Smooth muscle cell of trachea (primary cell): Measurements from ENCODE around the gene CCDC73. TPM values are rescaled to one million over a fixed set of nuclear protein-coding genes. Genes with fewer than 3 reads are reported as not detected.

Source experiments
- total RNA-seq: library from RNA; depleted of rRNA; stranded (reverse); fragments of >200 nt; gene quantifications from 2 replicates; pipeline ENCODE4 v1.2.1, GENCODE V29; 2014

Gene CCDC73
- not detected in 2 replicates for total RNA-seq

DNA sequence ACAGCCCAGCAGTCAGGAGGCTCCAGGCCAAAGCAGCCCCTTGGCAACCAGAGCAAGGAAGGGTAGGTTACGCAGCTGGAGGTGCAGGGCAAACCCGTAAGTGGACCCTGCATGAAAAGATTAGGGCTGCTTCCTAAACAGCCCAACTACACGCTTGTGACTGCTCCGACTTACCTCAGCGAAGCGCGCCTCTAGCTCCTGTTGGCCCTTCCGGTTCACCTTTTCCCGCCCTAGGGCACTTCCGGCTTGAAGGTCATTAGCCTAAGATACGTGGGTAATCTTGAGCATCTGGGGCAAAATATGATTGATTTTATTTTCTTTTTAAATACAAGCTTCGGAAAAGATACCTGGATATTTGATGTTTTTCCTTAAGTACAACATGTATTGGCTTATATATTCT, at the start of gene CCDC73:
CCDC73 (minus strand) TSS at position 224 of the 400 bp plus-strand sequence. CDS start 34,419 bp downstream, outside the sequence.

DNA sequence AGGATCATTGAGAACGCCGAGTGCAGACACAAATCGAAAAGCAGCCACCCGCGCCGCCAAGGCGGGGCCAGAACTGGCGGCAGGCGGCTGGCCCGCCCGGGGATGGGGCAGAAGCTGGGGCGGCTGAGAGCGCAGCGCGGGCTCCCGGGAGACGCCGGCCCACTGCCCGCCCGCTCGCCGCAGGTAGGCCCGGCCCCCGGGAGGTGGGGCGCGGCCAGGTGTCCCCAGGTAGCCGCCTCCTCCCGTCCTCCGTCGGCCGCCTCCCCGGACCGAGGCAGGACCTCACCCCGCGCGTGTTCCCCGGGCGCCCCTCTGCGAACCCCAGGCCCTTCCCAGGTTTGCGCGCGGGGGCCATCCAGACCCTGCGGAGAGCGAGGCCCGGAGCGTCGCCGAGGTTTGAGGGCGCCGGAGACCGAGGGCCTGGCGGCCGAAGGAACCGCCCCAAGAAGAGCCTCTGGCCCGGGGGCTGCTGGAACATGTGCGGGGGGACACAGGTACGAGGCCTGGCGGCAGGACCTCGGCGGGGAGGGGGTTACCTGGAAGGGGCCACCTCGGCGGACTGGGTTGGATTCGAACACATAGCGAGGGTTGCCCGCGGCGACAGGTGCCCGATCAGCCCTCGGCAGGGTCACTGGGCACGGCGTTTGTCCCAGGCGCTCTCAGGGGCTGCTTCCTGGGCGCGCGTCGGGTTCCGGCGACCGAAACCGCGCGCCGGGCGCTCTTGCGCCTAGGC, 35.4 kb upstream of the CCDC73 start, which contains the start of gene PRRG4:
PRRG4 (plus strand) TSS at position 248 of the 733 bp plus-strand sequence. CDS start 603 bp downstream, outside the sequence.

DNA sequence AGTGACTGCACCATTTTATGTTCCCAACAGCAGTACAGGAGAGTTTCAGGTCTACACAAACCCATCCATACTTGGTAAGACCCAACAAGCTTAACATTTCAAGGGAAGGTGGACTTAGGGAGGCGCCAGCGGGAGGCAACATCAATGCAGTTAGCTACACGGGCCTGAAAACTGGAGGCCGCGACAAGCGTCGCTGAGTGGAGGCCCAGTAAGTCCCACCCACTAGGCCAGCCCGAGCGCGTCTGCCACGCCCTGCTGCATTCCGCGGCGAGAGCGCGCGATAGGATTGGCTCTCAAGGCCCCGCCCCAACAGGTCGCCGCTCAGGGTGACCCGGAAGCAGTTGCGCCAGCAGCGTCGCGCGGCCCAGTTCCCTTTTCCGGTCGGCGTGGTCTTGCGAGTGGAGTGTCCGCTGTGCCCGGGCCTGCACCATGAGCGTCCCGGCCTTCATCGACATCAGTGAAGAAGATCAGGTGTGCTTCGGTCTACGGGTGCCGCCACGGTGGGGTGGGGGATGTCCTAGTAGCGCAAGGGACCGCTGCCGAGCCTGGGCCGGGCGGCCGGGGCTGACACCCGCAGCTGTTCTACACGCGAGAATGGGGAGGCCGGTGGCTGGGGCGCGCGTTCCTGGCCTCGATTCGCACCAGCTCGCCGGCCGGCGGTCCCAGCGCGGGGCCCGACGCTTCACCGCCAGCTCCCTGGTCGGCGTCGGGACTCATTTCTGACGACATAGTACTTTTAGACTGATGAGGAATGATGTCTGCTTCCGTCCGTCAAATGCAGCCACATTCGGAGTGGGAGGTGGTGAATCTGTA, 210.8 kb downstream of the CCDC73 start, which contains the start of gene EIF3M:
EIF3M (plus strand) TSS at position 373 of the 813 bp plus-strand sequence; CDS start at position 430, 57 bp downstream.

Other genes starting within 250 kb of the CCDC73 start
- gene EIF3M, start 210.8 kb downstream of the CCDC73 start, total RNA-seq, result 438 and 616 TPM in 2 replicates
- gene PRRG4, start 35.3 kb upstream of the CCDC73 start, total RNA-seq, result under 0.01 and 0.15 TPM in 2 replicates
- 18.7 and 24.9 TPM in 2 replicates for gene QSER1, start 98.1 kb upstream of the CCDC73 start, total RNA-seq
- gene DEPDC7, start 221.2 kb upstream of the CCDC73 start, total RNA-seq, result 4.3 and 7.6 TPM in 2 replicates
- gene TCP11L1, start 244.9 kb upstream of the CCDC73 start, total RNA-seq, result 22.5 and 28.9 TPM in 2 replicates